ENCODE data around the gene APLN. TPM values are rescaled to one million over a fixed set of nuclear protein-coding genes. Genes with fewer than 3 reads are reported as not detected.

Gene APLN
- total RNA-seq, 4 donors from 2014 or later = 0.32 to 3.1 (median 0.76) TPM

GRCh38 chrX:129599996-129600395 lies 54.8 kb downstream of the APLN start:
- DNase-seq (ENCODE audit: low spot score) (no peak), ATAC-seq (ENCODE audit: low FRiP score) (no peak)
- no peak for TF ChIP-seq CTCF (IDR thresholded peaks at IDR 0.05)

- ATAC-seq (ENCODE audit: low FRiP score) (no peak), DNase-seq (ENCODE audit: low spot score) (no peak)
- no peak for TF ChIP-seq CTCF (IDR thresholded peaks at IDR 0.05)
Observed at GRCh38 chrX:129599499-129599898, 55.3 kb downstream of the APLN start.

GRCh38 chrX:129597905-129598304 lies 56.9 kb downstream of the APLN start:
- no peak for ATAC-seq (ENCODE audit: low FRiP score)
- DNase-seq (ENCODE audit: low spot score) = no peak
- TF ChIP-seq CTCF (IDR thresholded peaks at IDR 0.05) = no peak

- ATAC-seq (ENCODE audit: low FRiP score) = no peak
- no peak for TF ChIP-seq CTCF (IDR thresholded peaks at IDR 0.05)
- no peak for DNase-seq (ENCODE audit: low spot score)
Observed at GRCh38 chrX:129596077-129596476, 58.7 kb downstream of the APLN start.

Other genes starting within 250 kb of the APLN start
- 10 to 100 TPM; 26.0 to 35.4 (median 28.3) TPM for gene SMARCA1, start 131.5 kb downstream of the APLN start, total RNA-seq
- gene OCRL, start 114.7 kb downstream of the APLN start, total RNA-seq = 10 to 100 TPM; 12.7 to 21.8 (median 17.8) TPM
- gene XPNPEP2, start 84.0 kb upstream of the APLN start, total RNA-seq = 1 to 10 TPM; 2.4 to 7.8 (median 5.3) TPM
- gene SASH3, start 125.0 kb upstream of the APLN start, total RNA-seq = 10 to 100 TPM in 3 of 4 donors, 1 to 10 TPM in 1; 9.4 to 26.7 (median 20.6) TPM
- gene ZDHHC9, start 188.9 kb upstream of the APLN start, total RNA-seq = 10 to 100 TPM; 29.9 to 58.7 (median 45.2) TPM